ENCODE measurements around the gene TGFBR3. TPM values are rescaled to one million over a fixed set of nuclear protein-coding genes. Genes with fewer than 3 reads are reported as not detected.

TGFBR3 gene
- total RNA-seq, 1 donor from 2014 or later: 2.5 TPM

- Histone ChIP-seq H3K4me1 (ENCODE audit: insufficient read depth, low read length) (peaks cover 8% of the 10 kb centered on the region), H3K4me3 (ENCODE audit: insufficient read depth, low read depth, low read length) (no peak overlapping the region), H2AFZ (ENCODE audit: low read depth, low read length) (no peak overlapping the region), H3K36me3 (ENCODE audit: insufficient read depth, low read length) (no peaks in the 10 kb centered on the region), H3K27me3 (ENCODE audit: insufficient read depth, low read length) (no peaks in the 10 kb centered on the region), H3K9me3 (ENCODE audit: insufficient read depth, low read depth, low read length) (no peaks in the 10 kb centered on the region), H3K79me2 (ENCODE audit: insufficient read depth, low read length) (no peaks in the 10 kb centered on the region), H3K4me2 (ENCODE audit: low read length) (peak overlapping the region; percentile 5), H3K9ac (ENCODE audit: low read length) (no peak overlapping the region), H4K20me1 (ENCODE audit: insufficient read depth, low read length) (no peaks in the 10 kb centered on the region), H3K27ac (ENCODE audit: low read depth, low read length) (no peak overlapping the region)
- Mint-ChIP-seq H3K27me3 (ENCODE audit: low read depth, unreplicated experiment) (no peaks in the 10 kb centered on the region), H3K36me3 (ENCODE audit: low read depth, unreplicated experiment) (no peaks in the 10 kb centered on the region), H3K4me1 (ENCODE audit: low read depth, unreplicated experiment) (peaks cover 8% of the 10 kb centered on the region), H3K9me3 (ENCODE audit: unreplicated experiment) (no peaks in the 10 kb centered on the region), H3K4me3 (ENCODE audit: unreplicated experiment) (no peak overlapping the region), H3K27ac (ENCODE audit: unreplicated experiment) (no peak overlapping the region)
- DNase-seq (ENCODE audit: low read depth): no peak
- TF ChIP-seq EZH2 (IDR thresholded peaks at IDR 0.05; ENCODE audit: insufficient read depth, low read length) (no peak), CTCF (IDR thresholded peaks at IDR 0.05; ENCODE audit: insufficient read depth, low read depth, low read length) (no peak)
- no peak for FAIRE-seq
Observed at GRCh38 chr1:91919962-91920361, 34.0 kb upstream of the TGFBR3 start.

DNA sequence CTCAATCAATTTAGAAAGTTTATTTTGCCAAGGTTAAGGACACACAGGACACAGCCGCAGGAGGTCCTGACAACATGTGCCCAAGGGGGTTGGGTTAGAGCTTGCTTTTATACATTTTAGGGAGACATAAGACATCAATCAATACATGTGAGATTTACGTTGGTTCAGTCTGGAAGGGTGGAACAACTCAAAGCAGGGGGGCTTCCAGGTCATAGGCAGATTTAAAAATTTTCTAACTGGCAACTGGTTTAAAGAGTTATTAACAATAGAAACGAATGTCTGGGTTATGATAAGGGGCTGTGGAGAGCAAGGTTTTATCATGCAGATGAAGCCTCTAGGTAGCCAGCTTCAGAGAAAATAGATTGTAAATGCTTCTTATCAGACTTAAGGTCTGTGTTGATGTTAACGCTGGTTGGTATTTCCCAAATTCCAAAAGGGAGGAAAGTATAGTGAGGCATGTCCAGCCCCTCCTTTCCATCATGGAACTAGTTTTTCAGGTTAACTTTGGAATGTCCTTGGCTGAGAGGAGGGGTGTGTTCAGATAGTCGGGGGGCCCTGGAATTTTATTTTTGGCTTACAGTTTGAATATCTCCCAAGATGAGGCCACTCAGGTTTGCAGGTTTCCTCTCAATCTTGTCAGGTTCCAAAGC is 31.0 kb upstream of the TGFBR3 start:
- no peaks in the 10 kb centered on the region for H3K27me3 Mint-ChIP-seq (ENCODE audit: low read depth, unreplicated experiment)
- Histone ChIP-seq H3K27ac (ENCODE audit: low read depth, low read length) (no peak overlapping the region), H3K79me2 (ENCODE audit: insufficient read depth, low read length) (no peaks in the 10 kb centered on the region), H3K4me3 (ENCODE audit: insufficient read depth, low read depth, low read length) (no peak overlapping the region), H3K9ac (ENCODE audit: low read length) (no peak overlapping the region), H3K9me3 (ENCODE audit: insufficient read depth, low read depth, low read length) (no peaks in the 10 kb centered on the region), H3K27me3 (ENCODE audit: insufficient read depth, low read length) (no peaks in the 10 kb centered on the region), H3K4me2 (ENCODE audit: low read length) (no peak overlapping the region), H2AFZ (ENCODE audit: low read depth, low read length) (no peak overlapping the region), H3K36me3 (ENCODE audit: insufficient read depth, low read length) (no peaks in the 10 kb centered on the region), H4K20me1 (ENCODE audit: insufficient read depth, low read length) (no peaks in the 10 kb centered on the region), H3K4me1 (ENCODE audit: insufficient read depth, low read length) (no peaks in the 10 kb centered on the region)
- FAIRE-seq (no peak), DNase-seq (ENCODE audit: low read depth) (no peak)
- H3K4me3 Mint-ChIP-seq (ENCODE audit: unreplicated experiment): no peak overlapping the region
- TF ChIP-seq EZH2 (IDR thresholded peaks at IDR 0.05; ENCODE audit: insufficient read depth, low read length) (no peak), CTCF (IDR thresholded peaks at IDR 0.05; ENCODE audit: insufficient read depth, low read depth, low read length) (no peak)
- no peaks in the 10 kb centered on the region for H3K4me1 Mint-ChIP-seq (ENCODE audit: low read depth, unreplicated experiment)
- no peaks in the 10 kb centered on the region for H3K36me3 Mint-ChIP-seq (ENCODE audit: low read depth, unreplicated experiment)
- H3K27ac Mint-ChIP-seq (ENCODE audit: unreplicated experiment): no peak overlapping the region
- no peaks in the 10 kb centered on the region for H3K9me3 Mint-ChIP-seq (ENCODE audit: unreplicated experiment)

- H3K4me1 ChIP-seq (ENCODE audit: insufficient read depth, low read length): no peaks in the 10 kb centered on the region
- H3K4me3 ChIP-seq (ENCODE audit: insufficient read depth, low read depth, low read length): no peak overlapping the region
- H3K27me3 ChIP-seq (ENCODE audit: insufficient read depth, low read length): no peaks in the 10 kb centered on the region
- no peak overlapping the region for H3K4me2 ChIP-seq (ENCODE audit: low read length)
- H3K27me3 Mint-ChIP-seq (ENCODE audit: low read depth, unreplicated experiment): no peaks in the 10 kb centered on the region
- no peaks in the 10 kb centered on the region for H3K36me3 ChIP-seq (ENCODE audit: insufficient read depth, low read length)
- H3K9me3 Mint-ChIP-seq (ENCODE audit: unreplicated experiment): no peaks in the 10 kb centered on the region
- no peaks in the 10 kb centered on the region for H4K20me1 ChIP-seq (ENCODE audit: insufficient read depth, low read length)
- H3K36me3 Mint-ChIP-seq (ENCODE audit: low read depth, unreplicated experiment): no peaks in the 10 kb centered on the region
- no peak overlapping the region for H3K27ac Mint-ChIP-seq (ENCODE audit: unreplicated experiment)
- no peak for TF ChIP-seq CTCF (IDR thresholded peaks at IDR 0.05; ENCODE audit: insufficient read depth, low read depth, low read length)
- no peak for TF ChIP-seq EZH2 (IDR thresholded peaks at IDR 0.05; ENCODE audit: insufficient read depth, low read length)
- no peaks in the 10 kb centered on the region for H3K79me2 ChIP-seq (ENCODE audit: insufficient read depth, low read length)
- no peak overlapping the region for H3K4me3 Mint-ChIP-seq (ENCODE audit: unreplicated experiment)
- no peaks in the 10 kb centered on the region for H3K9me3 ChIP-seq (ENCODE audit: insufficient read depth, low read depth, low read length)
- no peak overlapping the region for H2AFZ ChIP-seq (ENCODE audit: low read depth, low read length)
- H3K9ac ChIP-seq (ENCODE audit: low read length): no peak overlapping the region
- FAIRE-seq: no peak
- no peaks in the 10 kb centered on the region for H3K4me1 Mint-ChIP-seq (ENCODE audit: low read depth, unreplicated experiment)
- no peak for DNase-seq (ENCODE audit: low read depth)
- H3K27ac ChIP-seq (ENCODE audit: low read depth, low read length): no peak overlapping the region
Observed at GRCh38 chr1:91916046-91916445, 30.1 kb upstream of the TGFBR3 start.

Measured in astrocyte (in vitro differentiated cells and primary cell).